Measurements from ENCODE around the gene SLC6A20. TPM values are rescaled to one million over a fixed set of nuclear protein-coding genes. Genes with fewer than 3 reads are reported as not detected.

The SLC6A20 gene
- total RNA-seq: not detected

- Mint-ChIP-seq H3K4me3 (peak within 1 kb of the TSS; percentile 50), H3K9me3 (ENCODE audit: low read depth) (no peaks in the 10 kb centered on the region), H3K27ac (no peak within 1 kb of the TSS), H3K27me3 (peaks cover 52% of the 10 kb centered on the region), H3K36me3 (ENCODE audit: low read depth) (no peaks in the 10 kb centered on the region), H3K4me1 (peaks cover 4% of the 10 kb centered on the region)
- POLR2A ChIA-PET: no interaction called here
- CTCF ChIA-PET: interaction anchor here (0.6 kb wide), 1 partner anchor 27 kb away, joined by 5 read pairs; no protein-coding TSS in a partner anchor
- intact Hi-C loops (cut with DNase I, micrococcal nuclease): loop anchor here in 1 of 2 experiments (5.0 kb wide), 1 partner anchor 66 kb away; no protein-coding TSS in a partner anchor
- DNase-seq: peak; percentile 25
- peak; percentile 39 for ATAC-seq
Measured at GRCh38 chr3:45795882-45796765, at the start of gene SLC6A20. SLC6A20 (minus strand) TSS chr3:45796536; CDS start chr3:45796419, 117 bp downstream.

- H3K4me3 Mint-ChIP-seq: no peak overlapping the region
- intact Hi-C loops (cut with DNase I, micrococcal nuclease): loop anchor here in 1 of 2 experiments (5.0 kb wide), 1 partner anchor 152 kb away; no protein-coding TSS in a partner anchor
- H3K9me3 Mint-ChIP-seq (ENCODE audit: low read depth): no peaks in the 10 kb centered on the region
- H3K27me3 Mint-ChIP-seq: peaks cover 9% of the 10 kb centered on the region
- CTCF ChIA-PET: interaction anchor here (0.9 kb wide), 1 partner anchor 17 kb away, joined by 3 read pairs; no protein-coding TSS in a partner anchor
- no peaks in the 10 kb centered on the region for H3K36me3 Mint-ChIP-seq (ENCODE audit: low read depth)
- ATAC-seq: no peak
- DNase-seq: no peak
- POLR2A ChIA-PET: no interaction called here
- peaks cover 14% of the 10 kb centered on the region for H3K4me1 Mint-ChIP-seq
- H3K27ac Mint-ChIP-seq: no peak overlapping the region
Measured at GRCh38 chr3:45844616-45845015, 48.3 kb upstream of the SLC6A20 start.

- H3K9me3 Mint-ChIP-seq (ENCODE audit: low read depth): no peaks in the 10 kb centered on the region
- ATAC-seq (no peak), DNase-seq (no peak)
- H3K4me1 Mint-ChIP-seq: peaks cover 14% of the 10 kb centered on the region
- peaks cover 3% of the 10 kb centered on the region for H3K27me3 Mint-ChIP-seq
- CTCF ChIA-PET: interaction anchor here (0.7 to 2.4 kb wide), 4 partner anchors 7 to 237 kb away, joined by 3 to 6 read pairs (median 4); no protein-coding TSS in a partner anchor
- no peak overlapping the region for H3K4me3 Mint-ChIP-seq
- intact Hi-C loops (cut with DNase I, micrococcal nuclease): loop anchor here (1.0 to 5.0 kb wide), 5 partner anchors 18 to 455 kb away; partner anchors contain the start of gene LARS2 (in 1 of the 2)
- H3K27ac Mint-ChIP-seq: peak overlapping the region; percentile 38
- no peaks in the 10 kb centered on the region for H3K36me3 Mint-ChIP-seq (ENCODE audit: low read depth)
- POLR2A ChIA-PET: interaction anchor here (0.6 kb wide), 1 partner anchor 807 kb away, joined by 3 read pairs; no protein-coding TSS in a partner anchor
Measured at GRCh38 chr3:45842851-45843625, 46.7 kb upstream of the SLC6A20 start.

GRCh38 chr3:45841757-45842491, 45.6 kb upstream of the SLC6A20 start, which contains the start of gene LZTFL1:
LZTFL1 (minus strand) TSS chr3:45842119; CDS start chr3:45841991, 128 bp downstream.
- Mint-ChIP-seq H3K4me1 (peaks cover 14% of the 10 kb centered on the region), H3K27me3 (no peaks in the 10 kb centered on the region), H3K4me3 (peak within 1 kb of the TSS; percentile 87), H3K36me3 (ENCODE audit: low read depth) (no peaks in the 10 kb centered on the region), H3K9me3 (ENCODE audit: low read depth) (no peaks in the 10 kb centered on the region), H3K27ac (peak within 1 kb of the TSS; percentile 82)
- ChIA-PET POLR2A (interaction anchor here (0.6 to 0.9 kb wide), 3 partner anchors 16 to 1005 kb away, joined by 3 to 5 read pairs (median 3); no protein-coding TSS in a partner anchor), CTCF (interaction anchor here (0.6 to 2.4 kb wide), 10 partner anchors 9 to 473 kb away, joined by 3 to 7 read pairs (median 4); no protein-coding TSS in a partner anchor)
- ATAC-seq (peak; percentile 89), DNase-seq (peak; percentile 94)
- intact Hi-C loops (cut with DNase I, micrococcal nuclease): loop anchor here (1.0 to 5.0 kb wide), 6 partner anchors 19 to 454 kb away; partner anchors contain the start of gene LARS2 (in 1 of the 2)

- POLR2A ChIA-PET: interaction anchor here (0.6 to 0.9 kb wide), 2 partner anchors 15 to 1005 kb away, joined by 3 to 5 read pairs; no protein-coding TSS in a partner anchor
- H3K9me3 Mint-ChIP-seq (ENCODE audit: low read depth): no peaks in the 10 kb centered on the region
- peak overlapping the region; percentile 87 for H3K4me3 Mint-ChIP-seq
- H3K27me3 Mint-ChIP-seq: no peaks in the 10 kb centered on the region
- peaks cover 14% of the 10 kb centered on the region for H3K4me1 Mint-ChIP-seq
- H3K27ac Mint-ChIP-seq: peak overlapping the region; percentile 82
- intact Hi-C loops (cut with DNase I, micrococcal nuclease): loop anchor here in 1 of 2 experiments (2.0 to 5.0 kb wide), 2 partner anchors 75 to 149 kb away; no protein-coding TSS in a partner anchor
- no peak for DNase-seq
- H3K36me3 Mint-ChIP-seq (ENCODE audit: low read depth): peaks cover 2% of the 10 kb centered on the region
- CTCF ChIA-PET: interaction anchor here (0.7 to 2.4 kb wide), 10 partner anchors 9 to 295 kb away, joined by 3 to 7 read pairs (median 4); no protein-coding TSS in a partner anchor
- peak; percentile 43 for ATAC-seq
Measured at GRCh38 chr3:45841420-45841756, 45.1 kb upstream of the SLC6A20 start.

GRCh38 chr3:45838466-45838865, 42.1 kb upstream of the SLC6A20 start:
- H3K4me3 Mint-ChIP-seq: no peak overlapping the region

GRCh38 chr3:45832699-45833098, 36.4 kb upstream of the SLC6A20 start:
- POLR2A ChIA-PET: no interaction called here
- Mint-ChIP-seq H3K4me3 (no peak overlapping the region), H3K36me3 (ENCODE audit: low read depth) (peaks cover 18% of the 10 kb centered on the region), H3K27me3 (no peaks in the 10 kb centered on the region), H3K4me1 (peaks cover 3% of the 10 kb centered on the region), H3K9me3 (ENCODE audit: low read depth) (no peaks in the 10 kb centered on the region), H3K27ac (no peak overlapping the region)
- ATAC-seq (no peak), DNase-seq (no peak)
- CTCF ChIA-PET: interaction anchor here (0.6 to 1.6 kb wide), 5 partner anchors 10 to 47 kb away, joined by 3 to 5 read pairs (median 3); no protein-coding TSS in a partner anchor
- intact Hi-C loops (cut with DNase I, micrococcal nuclease): loop anchor here in 1 of 2 experiments (2.0 kb wide), 1 partner anchor 72 kb away; no protein-coding TSS in a partner anchor

More at GRCh38 chr3:45838466-45838865, 42.1 kb upstream of the SLC6A20 start:
- Mint-ChIP-seq H3K27me3 (no peaks in the 10 kb centered on the region), H3K4me1 (peaks cover 14% of the 10 kb centered on the region), H3K9me3 (ENCODE audit: low read depth) (no peaks in the 10 kb centered on the region), H3K36me3 (ENCODE audit: low read depth) (peaks cover 9% of the 10 kb centered on the region), H3K27ac (no peak overlapping the region)
- ChIA-PET POLR2A (interaction anchor here (0.6 kb wide), 1 partner anchor 51 kb away, joined by 3 read pairs; no protein-coding TSS in a partner anchor), CTCF (interaction anchor here (1.0 kb wide), 1 partner anchor 241 kb away, joined by 3 read pairs; no protein-coding TSS in a partner anchor)
- DNase-seq (no peak), ATAC-seq (no peak)
- intact Hi-C loops (cut with DNase I, micrococcal nuclease): no loop called here

GRCh38 chr3:45830121-45830520, 33.8 kb upstream of the SLC6A20 start:
- ChIA-PET POLR2A (no interaction called here), CTCF (interaction anchor here (0.6 kb wide), 2 partner anchors 24 to 55 kb away, joined by 3 to 4 read pairs; no protein-coding TSS in a partner anchor)
- H3K4me1 Mint-ChIP-seq: peaks cover 14% of the 10 kb centered on the region
- no peaks in the 10 kb centered on the region for H3K9me3 Mint-ChIP-seq (ENCODE audit: low read depth)
- DNase-seq: no peak
- H3K36me3 Mint-ChIP-seq (ENCODE audit: low read depth): peaks cover 14% of the 10 kb centered on the region
- H3K4me3 Mint-ChIP-seq: no peak overlapping the region
- H3K27me3 Mint-ChIP-seq: no peaks in the 10 kb centered on the region
- no peak overlapping the region for H3K27ac Mint-ChIP-seq
- intact Hi-C loops (cut with DNase I, micrococcal nuclease): no loop called here
- ATAC-seq: no peak

- intact Hi-C loops (cut with DNase I, micrococcal nuclease): no loop called here
- DNase-seq (no peak), ATAC-seq (no peak)
- Mint-ChIP-seq H3K27me3 (no peaks in the 10 kb centered on the region), H3K9me3 (ENCODE audit: low read depth) (no peaks in the 10 kb centered on the region), H3K4me1 (peaks cover 14% of the 10 kb centered on the region), H3K4me3 (no peak overlapping the region), H3K27ac (no peak overlapping the region), H3K36me3 (ENCODE audit: low read depth) (peaks cover 5% of the 10 kb centered on the region)
- ChIA-PET CTCF (interaction anchor here (0.7 to 2.4 kb wide), 3 partner anchors 15 to 262 kb away, joined by 3 to 6 read pairs (median 4); partner anchors contain the start of gene LZTFL1), POLR2A (interaction anchor here (0.6 kb wide), 1 partner anchor 332 kb away, joined by 4 read pairs; no protein-coding TSS in a partner anchor)
Measured at GRCh38 chr3:45826908-45827307, 30.6 kb upstream of the SLC6A20 start.

GRCh38 chr3:45826321-45826720, 30.0 kb upstream of the SLC6A20 start:
- ATAC-seq: peak; percentile 72

More at GRCh38 chr3:45826321-45826720, 30.0 kb upstream of the SLC6A20 start:
- Mint-ChIP-seq H3K4me1 (peaks cover 13% of the 10 kb centered on the region), H3K36me3 (ENCODE audit: low read depth) (peaks cover 5% of the 10 kb centered on the region), H3K4me3 (no peak overlapping the region), H3K27me3 (no peaks in the 10 kb centered on the region), H3K27ac (no peak overlapping the region), H3K9me3 (ENCODE audit: low read depth) (no peaks in the 10 kb centered on the region)
- intact Hi-C loops (cut with DNase I, micrococcal nuclease): no loop called here
- no peak for DNase-seq
- CTCF ChIA-PET: interaction anchor here (0.6 to 2.4 kb wide), 3 partner anchors 16 to 375 kb away, joined by 3 to 6 read pairs (median 3); partner anchors contain the start of gene LZTFL1
- POLR2A ChIA-PET: interaction anchor here (0.6 kb wide), 2 partner anchors 15 to 331 kb away, joined by 4 to 5 read pairs; partner anchors contain the start of gene LZTFL1

Data from activated CD4-positive, alpha-beta T cell treated with anti-CD3 and anti-CD28 coated beads for 36 hours (primary cell).